ENCODE data around the gene IFI6.
"Not testable (repeated sequence)": the region's sequence is repeated elsewhere in the genome, so short reads cannot be mapped to it uniquely, and the experiment has no call there.

The IFI6 gene

GRCh38 chr1:27649306-27649635, 22.7 kb downstream of the IFI6 start:
- DNase-seq: no peak

GRCh38 chr1:27648602-27649305, 23.2 kb downstream of the IFI6 start:
- DNase-seq: no peak

GRCh38 chr1:27647328-27647727, 24.7 kb downstream of the IFI6 start:
- no peak for DNase-seq

- no peak for DNase-seq
Measured at GRCh38 chr1:27646676-27647075, 25.3 kb downstream of the IFI6 start.

GRCh38 chr1:27645071-27645415, 26.9 kb downstream of the IFI6 start:
- DNase-seq: no peak

- no peak for DNase-seq
Measured at GRCh38 chr1:27644369-27645070, 27.5 kb downstream of the IFI6 start.

- DNase-seq: no peak
Measured at GRCh38 chr1:27643600-27644368, 28.2 kb downstream of the IFI6 start.

- DNase-seq: not testable (repeated sequence)
Measured at GRCh38 chr1:27640514-27640913, 31.5 kb downstream of the IFI6 start.

- no peak for DNase-seq
Measured at GRCh38 chr1:27638805-27639204, 33.2 kb downstream of the IFI6 start.

GRCh38 chr1:27638047-27638734, 33.8 kb downstream of the IFI6 start:
- DNase-seq: no peak

GRCh38 chr1:27635396-27636142, 36.4 kb downstream of the IFI6 start:
- DNase-seq: no peak

GRCh38 chr1:27634985-27635367, 37.0 kb downstream of the IFI6 start, which contains the start of gene FGR:
FGR (minus strand) TSS chr1:27635185; CDS start chr1:27623916, 11,269 bp downstream.
- no peak for DNase-seq

- DNase-seq: no peak
Measured at GRCh38 chr1:27634177-27634984, 37.6 kb downstream of the IFI6 start.

GRCh38 chr1:27633640-27634176, 38.3 kb downstream of the IFI6 start:
- no peak for DNase-seq

GRCh38 chr1:27633298-27633610, 38.7 kb downstream of the IFI6 start:
- DNase-seq: no peak

- DNase-seq: no peak
Measured at GRCh38 chr1:27632387-27633297, 39.4 kb downstream of the IFI6 start.

- no peak for DNase-seq
Measured at GRCh38 chr1:27630859-27631491, 41.0 kb downstream of the IFI6 start.

- no peak for DNase-seq
Measured at GRCh38 chr1:27628712-27629111, 43.3 kb downstream of the IFI6 start.

- DNase-seq: not testable (repeated sequence)
Measured at GRCh38 chr1:27627733-27628132, 44.3 kb downstream of the IFI6 start.

GRCh38 chr1:27627061-27627460, 44.9 kb downstream of the IFI6 start:
- no peak for DNase-seq
